Tibial artery (tissue), 4 donors: ENCODE results near the gene NR2F6.

Experiments used
- DNase-seq, 2 donors: peaks; one replicate each; pipeline ENCODE4 v3.0.0-alpha.2; 2019
- H3K27ac ChIP-seq, 2 donors: fragments of 200-600 bp; sonication (generic) in 1 of 2; 1 replicate in 1 of 2; 2 replicates in 1 of 2; pipeline ENCODE4 v1.5.1; 2018 to 2019; ENCODE audit warnings: mild to moderate bottlenecking in 1 of 2
- H3K27me3 ChIP-seq, 2 donors: fragments of 200-600 bp; sonication (generic) in 1 of 2; one replicate each; pipeline versions ENCODE4 v1.5.1 to v1.6.0; 2016 to 2019
- H3K36me3 ChIP-seq, 3 donors: fragments of 200-600 bp; sonication (generic) in 2 of 3; one replicate each; pipeline ENCODE4 v1.5.1; 2016 to 2019; ENCODE audit warnings: mild to moderate bottlenecking in 2 of 3
- H3K4me1 ChIP-seq, 4 donors: fragments of 200-600 bp; sonication (generic) in 2 of 4; 1 replicate in 3 of 4; 2 replicates in 1 of 4; pipeline ENCODE4 v1.5.1; 2016 to 2019
- H3K4me3 ChIP-seq, 2 donors: fragments of 200-600 bp; sonication (generic) in 1 of 2; 1 replicate in 1 of 2; 2 replicates in 1 of 2; pipeline ENCODE4 v1.5.1; 2018 to 2019; ENCODE audit warnings: mild to moderate bottlenecking in 2 of 2
- H3K9me3 ChIP-seq, 3 donors: fragments of 200-600 bp; sonication (generic) in 1 of 3; one replicate each; pipeline ENCODE4 v1.5.1; 2016 to 2019
- intact Hi-C: fragments of 100-400 bp; cut with DNase I; formaldehyde crosslinking; loops from one replicate; pipeline ENCODE4 v1.15.0; 2023; ENCODE audit warnings: low total_unique reads
- TF ChIP-seq, protein P1 (sequence below), 2 experiments: fragments of 200-600 bp in 1 of 2; fragments of 450-650 bp in 1 of 2; IDR thresholded peaks; one replicate each; pipeline ENCODE4 v1.5.1; 2017 to 2019; ENCODE audit warnings: antibody characterized with exemption in 2 of 2, mild to moderate bottlenecking in 1 of 2, moderate library complexity in 1 of 2

Gene NR2F6

DNA sequence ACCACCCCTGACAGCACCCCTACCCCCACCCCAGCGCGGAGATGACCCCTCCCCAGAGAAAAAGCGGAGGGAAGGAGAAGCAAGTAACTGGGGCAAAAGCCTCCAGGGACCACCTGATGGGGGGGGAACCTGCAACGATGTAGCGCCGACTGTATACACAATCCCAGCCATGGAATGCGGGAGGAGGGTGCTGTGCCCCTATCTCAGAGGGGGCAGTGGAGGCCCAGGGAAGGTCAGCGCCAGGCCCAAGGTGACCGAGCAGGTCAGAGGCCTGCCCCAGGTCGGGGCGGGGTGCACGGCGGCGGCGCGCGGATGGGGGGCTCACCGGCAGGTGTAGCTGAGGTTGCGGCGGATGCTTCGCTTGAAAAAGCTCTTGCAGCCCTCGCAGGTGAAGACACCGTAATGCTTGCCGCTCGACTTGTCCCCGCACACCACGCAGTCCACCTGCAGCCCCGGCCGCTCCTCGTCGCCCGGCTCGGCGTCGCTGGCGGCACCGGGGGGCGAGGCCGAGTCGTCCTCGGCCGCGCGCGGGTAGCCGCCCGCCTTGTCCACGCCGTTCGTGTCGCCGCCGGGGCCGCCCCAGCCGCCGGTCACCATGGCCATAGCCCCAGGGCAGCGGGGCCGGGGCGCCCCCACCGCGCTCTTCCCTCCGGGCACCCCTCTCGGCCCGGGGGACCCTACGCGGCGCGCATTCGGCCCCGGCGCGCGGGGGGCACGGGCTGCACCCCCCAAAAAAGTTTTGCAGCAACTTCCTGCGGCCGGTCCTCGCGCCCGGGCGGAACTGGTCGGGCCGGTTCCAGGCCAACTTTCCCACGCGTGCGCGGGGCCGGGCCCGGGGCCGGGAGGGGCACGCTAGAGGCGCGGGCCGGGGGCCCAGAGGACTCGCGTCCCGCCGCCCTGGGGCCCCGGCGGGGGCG is 843 bp downstream of the NR2F6 start:
- intact Hi-C loops, result no loop called here
- no peak for DNase-seq
- Histone ChIP-seq H3K4me1 (peaks cover 0 to 49% (median 37%) of the 10 kb centered on the region in 4 donors), H3K36me3 (peaks cover 0 to 13% (median 0%) of the 10 kb centered on the region in 3 donors), H3K27ac (peak overlapping the region; percentile 71 to 88), H3K9me3 (no peaks in the 10 kb centered on the region), H3K27me3 (no peaks in the 10 kb centered on the region), H3K4me3 (peak overlapping the region; percentile 86 to 89)
- TF ChIP-seq, protein P1, sequence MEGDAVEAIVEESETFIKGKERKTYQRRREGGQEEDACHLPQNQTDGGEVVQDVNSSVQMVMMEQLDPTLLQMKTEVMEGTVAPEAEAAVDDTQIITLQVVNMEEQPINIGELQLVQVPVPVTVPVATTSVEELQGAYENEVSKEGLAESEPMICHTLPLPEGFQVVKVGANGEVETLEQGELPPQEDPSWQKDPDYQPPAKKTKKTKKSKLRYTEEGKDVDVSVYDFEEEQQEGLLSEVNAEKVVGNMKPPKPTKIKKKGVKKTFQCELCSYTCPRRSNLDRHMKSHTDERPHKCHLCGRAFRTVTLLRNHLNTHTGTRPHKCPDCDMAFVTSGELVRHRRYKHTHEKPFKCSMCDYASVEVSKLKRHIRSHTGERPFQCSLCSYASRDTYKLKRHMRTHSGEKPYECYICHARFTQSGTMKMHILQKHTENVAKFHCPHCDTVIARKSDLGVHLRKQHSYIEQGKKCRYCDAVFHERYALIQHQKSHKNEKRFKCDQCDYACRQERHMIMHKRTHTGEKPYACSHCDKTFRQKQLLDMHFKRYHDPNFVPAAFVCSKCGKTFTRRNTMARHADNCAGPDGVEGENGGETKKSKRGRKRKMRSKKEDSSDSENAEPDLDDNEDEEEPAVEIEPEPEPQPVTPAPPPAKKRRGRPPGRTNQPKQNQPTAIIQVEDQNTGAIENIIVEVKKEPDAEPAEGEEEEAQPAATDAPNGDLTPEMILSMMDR (IDR thresholded peaks at IDR 0.05), result no peak

DNA sequence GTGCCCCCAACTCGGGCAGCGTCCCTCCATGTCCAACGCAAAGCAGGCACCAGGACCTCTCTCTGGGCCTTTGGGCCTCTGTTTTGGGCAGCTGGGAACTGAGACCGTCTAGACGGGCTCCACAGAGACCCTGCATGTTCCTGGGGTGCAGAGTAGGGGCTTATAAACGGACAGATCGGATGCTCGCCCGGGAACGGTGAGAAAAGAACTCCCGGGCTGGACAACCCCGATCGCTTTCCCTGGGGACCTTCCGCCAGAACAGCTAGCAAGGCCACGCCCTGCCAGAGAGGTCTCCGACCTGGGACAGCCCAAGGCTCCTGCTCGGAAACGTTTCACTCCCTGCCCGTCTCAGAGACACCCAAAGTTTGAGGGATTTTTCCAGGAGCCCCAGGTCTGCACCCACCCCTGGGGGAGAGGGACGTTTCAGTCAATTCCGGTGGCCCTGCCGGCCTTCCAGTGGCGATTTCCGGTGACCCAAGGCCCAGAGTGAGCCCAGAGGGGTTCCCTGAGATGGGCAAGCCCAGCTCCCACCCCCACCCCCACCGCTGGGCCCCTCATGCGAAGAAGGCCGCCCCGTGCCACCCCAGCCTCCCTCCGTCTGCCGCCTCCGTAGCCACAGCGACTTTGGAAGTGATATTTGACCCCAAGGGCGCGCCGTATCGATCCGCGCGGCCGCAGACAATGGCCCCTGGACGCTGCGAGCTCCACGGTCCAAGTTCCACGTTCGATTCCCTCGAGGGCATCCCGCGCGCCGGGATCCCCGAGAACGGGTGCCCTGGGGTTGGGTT is 1.7 kb downstream of the NR2F6 start:
- peak overlapping the region; percentile 71 to 88 for H3K27ac ChIP-seq
- H3K4me3 ChIP-seq, result peak overlapping the region; percentile 86 to 89
- H3K9me3 ChIP-seq, result no peaks in the 10 kb centered on the region
- no peaks in the 10 kb centered on the region for H3K27me3 ChIP-seq
- H3K36me3 ChIP-seq, result peaks cover 0 to 19% (median 0%) of the 10 kb centered on the region in 3 donors
- peaks cover 0 to 46% (median 36%) of the 10 kb centered on the region in 4 donors for H3K4me1 ChIP-seq
- TF ChIP-seq, protein P1 (IDR thresholded peaks at IDR 0.05), result no peak
- peak; percentile 65 to 83 for DNase-seq
- intact Hi-C loops, result no loop called here

DNA sequence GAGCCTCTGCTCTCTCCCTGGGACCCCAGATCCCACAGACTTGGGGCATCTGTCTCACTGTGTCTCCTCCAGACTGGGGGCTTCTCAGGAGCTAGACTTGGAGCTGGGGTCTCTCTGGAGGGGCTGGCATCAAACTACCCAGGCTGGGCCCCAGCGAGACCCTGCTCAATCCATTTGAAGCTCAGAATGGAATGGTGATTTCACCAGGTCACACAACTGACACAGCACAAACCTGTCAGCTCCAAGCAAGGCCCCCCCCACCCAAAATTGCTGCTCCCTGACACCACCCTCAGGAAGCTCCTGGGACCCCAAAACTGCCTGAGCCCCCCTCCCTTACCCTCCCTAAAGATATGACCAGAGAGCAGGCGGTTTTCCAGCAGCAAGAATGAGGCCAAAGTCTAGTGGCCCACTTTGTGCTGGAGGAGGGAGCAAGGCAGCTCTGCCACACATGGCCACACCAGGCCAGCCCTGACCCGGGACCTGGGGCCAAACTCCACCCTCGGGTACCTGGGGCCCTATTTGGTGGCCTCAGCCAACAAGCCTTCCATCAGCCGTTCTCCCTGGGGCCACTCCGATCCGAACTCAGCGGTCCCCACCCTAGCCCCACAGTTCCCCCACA is 2.4 kb downstream of the NR2F6 start:
- Histone ChIP-seq H3K4me1 (peaks cover 0 to 46% (median 35%) of the 10 kb centered on the region in 4 donors), H3K36me3 (peaks cover 0 to 25% (median 4%) of the 10 kb centered on the region in 3 donors), H3K27me3 (no peaks in the 10 kb centered on the region), H3K9me3 (no peaks in the 10 kb centered on the region), H3K4me3 (peak overlapping the region; percentile 86 to 89), H3K27ac (peak overlapping the region; percentile 71 to 88)
- TF ChIP-seq, protein P1 (IDR thresholded peaks at IDR 0.05), result no peak
- intact Hi-C loops, result no loop called here
- DNase-seq, result no peak

DNA sequence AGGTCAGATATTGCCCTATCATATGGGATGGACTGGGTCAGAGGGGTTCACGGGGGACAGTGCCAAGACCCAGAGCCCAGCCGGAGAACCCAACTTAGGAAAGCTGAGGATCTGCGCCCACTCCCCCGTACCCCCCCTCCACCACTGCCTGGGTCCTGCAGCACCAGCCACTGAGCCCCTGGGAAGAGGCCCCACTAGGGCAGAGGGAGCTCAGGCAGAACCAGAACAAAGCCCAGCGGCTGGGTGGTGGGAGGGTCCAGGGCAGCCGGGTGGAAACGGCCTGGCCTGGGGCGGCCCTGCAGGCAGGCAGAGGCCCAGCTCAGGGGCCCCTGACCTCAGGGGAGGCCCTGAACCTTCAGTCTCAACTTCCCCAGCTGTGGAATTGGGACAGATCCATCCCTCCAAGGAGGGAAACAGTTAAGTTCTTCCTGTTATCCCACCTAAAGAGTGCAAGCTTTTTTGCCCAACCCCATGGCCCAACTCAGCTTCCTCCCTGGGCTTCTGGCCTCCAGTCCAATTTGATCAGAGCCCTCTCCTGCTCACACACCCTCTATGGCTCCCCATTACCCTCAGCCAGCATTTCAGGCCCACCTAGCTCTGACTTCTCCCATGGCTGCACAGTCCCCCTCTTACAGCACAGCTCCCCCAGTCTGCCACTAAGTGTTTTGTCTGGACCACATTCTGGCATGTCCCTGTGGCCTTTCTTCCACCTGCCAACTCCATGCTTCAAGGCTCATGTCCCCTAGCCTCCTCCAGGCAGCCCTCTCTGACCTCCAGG is 3.1 kb downstream of the NR2F6 start:
- TF ChIP-seq, protein P1 (IDR thresholded peaks at IDR 0.05), result no peak
- peaks cover 0 to 46% (median 35%) of the 10 kb centered on the region in 4 donors for H3K4me1 ChIP-seq
- no peaks in the 10 kb centered on the region for H3K27me3 ChIP-seq
- H3K4me3 ChIP-seq, result peak overlapping the region in 1 of 2 donors; percentile 86
- H3K9me3 ChIP-seq, result no peaks in the 10 kb centered on the region
- peak overlapping the region; percentile 71 to 88 for H3K27ac ChIP-seq
- intact Hi-C loops, result no loop called here
- DNase-seq, result no peak
- peaks cover 0 to 32% (median 4%) of the 10 kb centered on the region in 3 donors for H3K36me3 ChIP-seq
